Activated naive CD4-positive, alpha-beta T cell treated with Interleukin-2 at 50 U/mL for 16 hours (primary cell): ENCODE results near the gene SLC17A7.
A peak's percentile ranks its signal among the peaks of the same experiment; 100 is the strongest.
"Not testable (repeated sequence)": the region's sequence is repeated elsewhere in the genome, so short reads cannot be mapped to it uniquely, and the experiment has no call there.

ENCODE experiments used
- DNase-seq: peaks from one replicate; pipeline ENCODE4 v3.0.0-alpha.2; 2020

SLC17A7 gene

GRCh38 chr19:49469828-49470614 is 28.7 kb upstream of the SLC17A7 start:
- DNase-seq, result peak; percentile 77

- peak; percentile 76 for DNase-seq
Measured at GRCh38 chr19:49468746-49469447, 27.6 kb upstream of the SLC17A7 start.

- no peak for DNase-seq
Measured at GRCh38 chr19:49468199-49468598, 26.9 kb upstream of the SLC17A7 start.

GRCh38 chr19:49465371-49465770 is 24.0 kb upstream of the SLC17A7 start:
- no peak for DNase-seq

GRCh38 chr19:49463960-49464740 is 22.8 kb upstream of the SLC17A7 start:
- no peak for DNase-seq

- no peak for DNase-seq
Measured at GRCh38 chr19:49462492-49462891, 21.2 kb upstream of the SLC17A7 start.

- no peak for DNase-seq
Measured at GRCh38 chr19:49461656-49462055, 20.3 kb upstream of the SLC17A7 start.

- not testable (repeated sequence) for DNase-seq
Measured at GRCh38 chr19:49461130-49461529, 19.8 kb upstream of the SLC17A7 start.

- no peak for DNase-seq
Measured at GRCh38 chr19:49459388-49459787, 18.1 kb upstream of the SLC17A7 start.

GRCh38 chr19:49458567-49458903 is 17.2 kb upstream of the SLC17A7 start:
- no peak for DNase-seq

GRCh38 chr19:49456326-49456725 is 15.0 kb upstream of the SLC17A7 start:
- no peak for DNase-seq

- no peak for DNase-seq
Measured at GRCh38 chr19:49455773-49456172, 14.4 kb upstream of the SLC17A7 start.

- no peak for DNase-seq
Measured at GRCh38 chr19:49453757-49454240, 12.5 kb upstream of the SLC17A7 start.

- peak; percentile 98 for DNase-seq
Measured at GRCh38 chr19:49453013-49453756, 11.9 kb upstream of the SLC17A7 start, which contains the start of gene ALDH16A1. TSS of gene ALDH16A1 (plus strand) at chr19:49453225. CDS start at chr19:49453332, 107 bp downstream.

GRCh38 chr19:49451430-49452181 is 10.3 kb upstream of the SLC17A7 start, which contains the start of gene PIH1D1:
TSS of gene PIH1D1 (minus strand) at chr19:49451814. CDS start at chr19:49451574, 240 bp downstream.
- DNase-seq, result peak; percentile 94

- DNase-seq, result no peak
Measured at GRCh38 chr19:49450405-49450804, 9.1 kb upstream of the SLC17A7 start.

- DNase-seq, result no peak
Measured at GRCh38 chr19:49448432-49448786, 7.1 kb upstream of the SLC17A7 start.

- DNase-seq, result no peak
Measured at GRCh38 chr19:49447485-49448431, 6.4 kb upstream of the SLC17A7 start.

- DNase-seq, result no peak
Measured at GRCh38 chr19:49445997-49446396, 4.7 kb upstream of the SLC17A7 start.

GRCh38 chr19:49444100-49444700 is 2.9 kb upstream of the SLC17A7 start:
- DNase-seq, result not testable (repeated sequence)
